GM23338 (cell line): ENCODE measurements around the gene NXPE3.

Experiments used
- POLR2AphosphoS5 ChIP-seq: IDR thresholded peaks from 2 replicates; pipeline ENCODE4 v1.6.1; 2016; ENCODE audit warnings: antibody characterized with exemption, low read depth
- TF ChIP-seq, protein P1 (sequence below): IDR thresholded peaks from one replicate; pipeline ENCODE4 v1.6.1; 2018; ENCODE audit warnings: antibody characterized with exemption; ENCODE audit not compliant: unreplicated experiment
- TF ChIP-seq, protein P2 (sequence below), 2 experiments: fragments of 200-600 bp in 1 of 2; sonication (generic) in 1 of 2; conservative IDR thresholded peaks; 2 replicates each; pipeline versions ENCODE4 v1.5.1 to v1.6.1; 2016 to 2017; ENCODE audit warnings: antibody characterized with exemption in 2 of 2, low read depth in 2 of 2, mild to moderate bottlenecking in 2 of 2, moderate library complexity in 1 of 2
- TF ChIP-seq, protein P3 (sequence below): fragments of 250-450 bp; sonication (Bioruptor Pico); IDR thresholded peaks from 2 replicates; pipeline ENCODE4 v1.5.0; 2020; ENCODE audit warnings: mild to moderate bottlenecking, moderate library complexity

DNA sequence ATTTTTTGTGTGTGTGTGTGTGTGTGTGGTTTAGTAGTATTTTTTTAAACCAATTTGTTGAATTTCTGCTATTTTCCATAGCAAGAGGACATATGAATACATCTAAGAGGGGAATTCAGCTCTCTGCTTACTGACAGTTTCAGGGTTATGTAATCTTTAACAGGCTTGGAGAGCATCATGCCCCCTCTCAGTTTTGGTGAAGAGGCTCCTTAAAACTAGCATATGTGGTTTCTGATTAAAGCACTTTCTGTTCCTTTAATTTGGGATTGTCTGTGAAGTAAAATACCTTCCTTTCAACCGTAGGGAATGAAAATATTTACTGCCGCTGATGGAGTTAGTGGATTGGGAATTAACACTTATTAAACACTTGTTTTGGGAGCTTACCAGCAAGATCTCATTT is 50.9 kb downstream of the NXPE3 start:
- no peak for TF ChIP-seq POLR2AphosphoS5
- TF ChIP-seq, protein P1, sequence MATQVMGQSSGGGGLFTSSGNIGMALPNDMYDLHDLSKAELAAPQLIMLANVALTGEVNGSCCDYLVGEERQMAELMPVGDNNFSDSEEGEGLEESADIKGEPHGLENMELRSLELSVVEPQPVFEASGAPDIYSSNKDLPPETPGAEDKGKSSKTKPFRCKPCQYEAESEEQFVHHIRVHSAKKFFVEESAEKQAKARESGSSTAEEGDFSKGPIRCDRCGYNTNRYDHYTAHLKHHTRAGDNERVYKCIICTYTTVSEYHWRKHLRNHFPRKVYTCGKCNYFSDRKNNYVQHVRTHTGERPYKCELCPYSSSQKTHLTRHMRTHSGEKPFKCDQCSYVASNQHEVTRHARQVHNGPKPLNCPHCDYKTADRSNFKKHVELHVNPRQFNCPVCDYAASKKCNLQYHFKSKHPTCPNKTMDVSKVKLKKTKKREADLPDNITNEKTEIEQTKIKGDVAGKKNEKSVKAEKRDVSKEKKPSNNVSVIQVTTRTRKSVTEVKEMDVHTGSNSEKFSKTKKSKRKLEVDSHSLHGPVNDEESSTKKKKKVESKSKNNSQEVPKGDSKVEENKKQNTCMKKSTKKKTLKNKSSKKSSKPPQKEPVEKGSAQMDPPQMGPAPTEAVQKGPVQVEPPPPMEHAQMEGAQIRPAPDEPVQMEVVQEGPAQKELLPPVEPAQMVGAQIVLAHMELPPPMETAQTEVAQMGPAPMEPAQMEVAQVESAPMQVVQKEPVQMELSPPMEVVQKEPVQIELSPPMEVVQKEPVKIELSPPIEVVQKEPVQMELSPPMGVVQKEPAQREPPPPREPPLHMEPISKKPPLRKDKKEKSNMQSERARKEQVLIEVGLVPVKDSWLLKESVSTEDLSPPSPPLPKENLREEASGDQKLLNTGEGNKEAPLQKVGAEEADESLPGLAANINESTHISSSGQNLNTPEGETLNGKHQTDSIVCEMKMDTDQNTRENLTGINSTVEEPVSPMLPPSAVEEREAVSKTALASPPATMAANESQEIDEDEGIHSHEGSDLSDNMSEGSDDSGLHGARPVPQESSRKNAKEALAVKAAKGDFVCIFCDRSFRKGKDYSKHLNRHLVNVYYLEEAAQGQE, result no peak
- TF ChIP-seq, protein P2, sequence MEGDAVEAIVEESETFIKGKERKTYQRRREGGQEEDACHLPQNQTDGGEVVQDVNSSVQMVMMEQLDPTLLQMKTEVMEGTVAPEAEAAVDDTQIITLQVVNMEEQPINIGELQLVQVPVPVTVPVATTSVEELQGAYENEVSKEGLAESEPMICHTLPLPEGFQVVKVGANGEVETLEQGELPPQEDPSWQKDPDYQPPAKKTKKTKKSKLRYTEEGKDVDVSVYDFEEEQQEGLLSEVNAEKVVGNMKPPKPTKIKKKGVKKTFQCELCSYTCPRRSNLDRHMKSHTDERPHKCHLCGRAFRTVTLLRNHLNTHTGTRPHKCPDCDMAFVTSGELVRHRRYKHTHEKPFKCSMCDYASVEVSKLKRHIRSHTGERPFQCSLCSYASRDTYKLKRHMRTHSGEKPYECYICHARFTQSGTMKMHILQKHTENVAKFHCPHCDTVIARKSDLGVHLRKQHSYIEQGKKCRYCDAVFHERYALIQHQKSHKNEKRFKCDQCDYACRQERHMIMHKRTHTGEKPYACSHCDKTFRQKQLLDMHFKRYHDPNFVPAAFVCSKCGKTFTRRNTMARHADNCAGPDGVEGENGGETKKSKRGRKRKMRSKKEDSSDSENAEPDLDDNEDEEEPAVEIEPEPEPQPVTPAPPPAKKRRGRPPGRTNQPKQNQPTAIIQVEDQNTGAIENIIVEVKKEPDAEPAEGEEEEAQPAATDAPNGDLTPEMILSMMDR (conservative IDR thresholded peaks at IDR 0.05; ENCODE audit: low read depth in 2 of 2), result no peak
- TF ChIP-seq, protein P3, sequence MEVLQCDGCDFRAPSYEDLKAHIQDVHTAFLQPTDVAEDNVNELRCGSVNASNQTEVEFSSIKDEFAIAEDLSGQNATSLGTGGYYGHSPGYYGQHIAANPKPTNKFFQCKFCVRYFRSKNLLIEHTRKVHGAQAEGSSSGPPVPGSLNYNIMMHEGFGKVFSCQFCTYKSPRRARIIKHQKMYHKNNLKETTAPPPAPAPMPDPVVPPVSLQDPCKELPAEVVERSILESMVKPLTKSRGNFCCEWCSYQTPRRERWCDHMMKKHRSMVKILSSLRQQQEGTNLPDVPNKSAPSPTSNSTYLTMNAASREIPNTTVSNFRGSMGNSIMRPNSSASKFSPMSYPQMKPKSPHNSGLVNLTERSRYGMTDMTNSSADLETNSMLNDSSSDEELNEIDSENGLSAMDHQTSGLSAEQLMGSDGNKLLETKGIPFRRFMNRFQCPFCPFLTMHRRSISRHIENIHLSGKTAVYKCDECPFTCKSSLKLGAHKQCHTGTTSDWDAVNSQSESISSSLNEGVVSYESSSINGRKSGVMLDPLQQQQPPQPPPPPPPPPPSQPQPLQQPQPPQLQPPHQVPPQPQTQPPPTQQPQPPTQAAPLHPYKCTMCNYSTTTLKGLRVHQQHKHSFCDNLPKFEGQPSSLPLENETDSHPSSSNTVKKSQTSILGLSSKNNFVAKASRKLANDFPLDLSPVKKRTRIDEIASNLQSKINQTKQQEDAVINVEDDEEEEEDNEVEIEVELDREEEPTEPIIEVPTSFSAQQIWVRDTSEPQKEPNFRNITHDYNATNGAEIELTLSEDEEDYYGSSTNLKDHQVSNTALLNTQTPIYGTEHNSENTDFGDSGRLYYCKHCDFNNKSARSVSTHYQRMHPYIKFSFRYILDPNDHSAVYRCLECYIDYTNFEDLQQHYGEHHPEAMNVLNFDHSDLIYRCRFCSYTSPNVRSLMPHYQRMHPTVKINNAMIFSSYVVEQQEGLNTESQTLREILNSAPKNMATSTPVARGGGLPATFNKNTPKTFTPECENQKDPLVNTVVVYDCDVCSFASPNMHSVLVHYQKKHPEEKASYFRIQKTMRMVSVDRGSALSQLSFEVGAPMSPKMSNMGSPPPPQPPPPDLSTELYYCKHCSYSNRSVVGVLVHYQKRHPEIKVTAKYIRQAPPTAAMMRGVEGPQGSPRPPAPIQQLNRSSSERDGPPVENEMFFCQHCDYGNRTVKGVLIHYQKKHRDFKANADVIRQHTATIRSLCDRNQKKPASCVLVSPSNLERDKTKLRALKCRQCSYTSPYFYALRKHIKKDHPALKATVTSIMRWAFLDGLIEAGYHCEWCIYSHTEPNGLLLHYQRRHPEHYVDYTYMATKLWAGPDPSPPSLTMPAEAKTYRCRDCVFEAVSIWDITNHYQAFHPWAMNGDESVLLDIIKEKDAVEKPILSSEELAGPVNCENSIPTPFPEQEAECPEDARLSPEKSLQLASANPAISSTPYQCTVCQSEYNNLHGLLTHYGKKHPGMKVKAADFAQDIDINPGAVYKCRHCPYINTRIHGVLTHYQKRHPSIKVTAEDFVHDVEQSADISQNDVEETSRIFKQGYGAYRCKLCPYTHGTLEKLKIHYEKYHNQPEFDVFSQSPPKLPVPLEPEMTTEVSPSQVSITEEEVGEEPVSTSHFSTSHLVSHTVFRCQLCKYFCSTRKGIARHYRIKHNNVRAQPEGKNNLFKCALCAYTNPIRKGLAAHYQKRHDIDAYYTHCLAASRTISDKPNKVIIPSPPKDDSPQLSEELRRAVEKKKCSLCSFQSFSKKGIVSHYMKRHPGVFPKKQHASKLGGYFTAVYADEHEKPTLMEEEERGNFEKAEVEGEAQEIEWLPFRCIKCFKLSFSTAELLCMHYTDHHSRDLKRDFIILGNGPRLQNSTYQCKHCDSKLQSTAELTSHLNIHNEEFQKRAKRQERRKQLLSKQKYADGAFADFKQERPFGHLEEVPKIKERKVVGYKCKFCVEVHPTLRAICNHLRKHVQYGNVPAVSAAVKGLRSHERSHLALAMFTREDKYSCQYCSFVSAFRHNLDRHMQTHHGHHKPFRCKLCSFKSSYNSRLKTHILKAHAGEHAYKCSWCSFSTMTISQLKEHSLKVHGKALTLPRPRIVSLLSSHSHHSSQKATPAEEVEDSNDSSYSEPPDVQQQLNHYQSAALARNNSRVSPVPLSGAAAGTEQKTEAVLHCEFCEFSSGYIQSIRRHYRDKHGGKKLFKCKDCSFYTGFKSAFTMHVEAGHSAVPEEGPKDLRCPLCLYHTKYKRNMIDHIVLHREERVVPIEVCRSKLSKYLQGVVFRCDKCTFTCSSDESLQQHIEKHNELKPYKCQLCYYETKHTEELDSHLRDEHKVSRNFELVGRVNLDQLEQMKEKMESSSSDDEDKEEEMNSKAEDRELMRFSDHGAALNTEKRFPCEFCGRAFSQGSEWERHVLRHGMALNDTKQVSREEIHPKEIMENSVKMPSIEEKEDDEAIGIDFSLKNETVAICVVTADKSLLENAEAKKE (CRISPR knock-in tag), result no peak
